NCI-H146 treated with DMSO at 0.1 percent for 48 hours (cell line): ENCODE data around the gene MARK3.
"Not testable (repeated sequence)": the region's sequence is repeated elsewhere in the genome, so short reads cannot be mapped to it uniquely, and the experiment has no call there.

Experiments
- DNase-seq: peaks from one replicate; lab custom pipeline; 2025; ENCODE audit not compliant: unreplicated experiment; lab: John Stamatoyannopoulos, UW

MARK3 gene

GRCh38 chr14:103385152-103385928, at the start of gene MARK3:
Gene MARK3, plus strand, starts transcription at chr14:103385415. Its CDS starts 615 bp downstream, at chr14:103386030.
- peak; percentile 97 for DNase-seq

DNA sequence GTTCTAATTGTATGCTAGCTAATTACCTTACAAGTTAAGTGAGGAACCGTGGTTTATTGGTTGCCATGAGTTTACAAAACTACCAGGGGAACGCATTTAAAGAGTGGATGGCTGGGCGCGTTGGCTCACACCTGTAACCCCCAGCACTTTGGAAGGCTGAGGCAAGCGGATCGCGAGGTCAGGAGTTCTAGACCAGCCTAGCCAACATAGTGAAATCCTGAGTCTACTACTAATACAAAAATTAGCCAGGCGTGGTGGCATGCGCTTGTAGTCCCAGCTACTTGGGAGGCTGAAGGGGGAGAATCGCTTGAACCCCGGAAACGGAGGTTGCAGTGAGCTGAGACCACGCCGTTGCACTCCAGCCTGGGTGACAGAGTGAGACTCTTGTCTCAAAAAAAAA, 49.0 kb upstream of the MARK3 start:
- no peak for DNase-seq

- no peak for DNase-seq
These were observed 47.4 kb upstream of the MARK3 start for GRCh38 chr14:103337794-103338193.

GRCh38 chr14:103339561-103339960, 45.7 kb upstream of the MARK3 start:
- DNase-seq = no peak

- no peak for DNase-seq
These were observed 44.6 kb upstream of the MARK3 start for GRCh38 chr14:103340480-103341212.

DNA sequence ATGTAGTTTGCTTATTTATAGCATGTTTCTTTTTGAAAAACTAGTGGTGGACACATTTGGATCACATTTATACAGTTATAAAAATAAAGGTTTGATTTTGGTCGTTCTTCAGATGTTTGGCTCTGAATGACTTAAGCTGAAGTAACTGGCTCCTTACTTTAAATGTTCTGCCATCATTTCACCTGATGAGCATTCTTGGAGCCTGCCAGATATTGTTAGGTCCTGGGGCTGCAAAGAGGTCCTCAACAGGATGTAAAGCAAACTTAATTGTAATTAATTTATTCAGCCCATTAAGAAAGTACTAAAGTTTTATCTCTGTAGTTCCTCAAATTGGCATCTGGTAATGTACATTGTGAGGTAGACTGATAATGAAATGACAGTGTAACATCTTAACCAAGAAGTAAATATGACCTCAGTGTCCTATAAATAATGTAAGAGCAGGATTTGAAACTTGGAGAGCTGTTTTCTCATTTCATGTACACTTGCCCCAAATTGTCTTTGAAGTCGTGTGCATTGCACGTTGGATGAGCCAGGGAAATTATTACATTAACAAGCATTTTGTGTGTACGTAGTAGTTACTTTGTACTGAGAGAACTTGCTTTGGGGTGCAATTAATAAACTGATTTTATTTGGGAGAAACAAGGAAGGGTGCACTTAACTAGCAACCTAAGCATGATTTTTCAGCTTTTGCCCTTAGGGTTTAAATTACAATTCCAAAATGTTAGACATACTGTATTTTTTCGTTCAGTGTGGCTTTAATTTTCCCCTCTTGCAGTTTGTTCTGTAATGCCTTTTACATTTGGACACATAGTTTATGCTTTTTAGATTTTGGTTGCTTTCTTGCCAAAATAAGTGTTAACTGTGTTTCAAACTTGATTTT, 43.7 kb upstream of the MARK3 start:
- no peak for DNase-seq

- DNase-seq = no peak
These were observed 41.9 kb upstream of the MARK3 start for GRCh38 chr14:103343164-103343879.

DNA sequence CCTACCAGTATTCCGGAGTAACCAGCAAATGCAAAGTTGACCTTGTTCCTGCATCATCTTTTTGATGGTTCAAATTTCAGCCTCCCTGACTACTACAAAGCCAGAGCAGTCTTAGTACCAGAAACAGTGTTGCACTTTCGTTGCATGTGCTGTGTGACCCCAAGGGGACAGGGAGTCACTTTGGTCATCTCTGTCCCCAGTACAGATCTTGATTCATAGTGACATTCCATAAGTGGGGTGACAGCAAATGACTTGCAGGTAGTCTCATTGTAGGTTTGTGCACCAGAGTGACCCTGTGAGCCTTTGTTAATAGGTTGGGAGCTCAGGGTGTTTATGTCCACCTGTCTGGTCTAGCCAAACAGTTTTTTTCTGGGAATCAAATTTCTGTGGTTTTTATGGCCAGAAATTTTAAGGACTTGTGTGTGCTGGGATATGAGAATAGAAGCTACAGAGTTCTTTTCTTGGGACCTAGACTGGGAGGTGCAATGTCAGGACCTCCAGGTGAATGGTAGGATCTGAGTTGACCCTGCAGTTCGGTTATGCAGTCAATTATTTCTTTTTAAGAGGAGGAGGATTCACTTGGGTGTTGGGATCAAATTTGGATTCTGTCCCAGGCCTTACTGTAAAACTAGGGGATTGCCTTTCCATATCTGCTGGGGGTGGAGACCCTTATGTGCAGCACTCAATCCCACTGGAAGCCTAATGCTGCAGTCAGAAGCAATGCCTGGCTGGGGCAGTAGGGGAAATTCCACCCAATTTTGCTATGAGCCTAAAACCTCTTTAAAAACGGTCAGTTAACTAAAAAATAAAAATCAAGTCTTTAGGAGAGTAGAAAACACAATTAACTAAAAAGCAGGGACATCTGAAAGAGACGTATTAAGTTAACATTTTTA, 41.1 kb upstream of the MARK3 start:
- no peak for DNase-seq

- no peak for DNase-seq
These were observed 38.9 kb upstream of the MARK3 start for GRCh38 chr14:103346286-103346685.

DNA sequence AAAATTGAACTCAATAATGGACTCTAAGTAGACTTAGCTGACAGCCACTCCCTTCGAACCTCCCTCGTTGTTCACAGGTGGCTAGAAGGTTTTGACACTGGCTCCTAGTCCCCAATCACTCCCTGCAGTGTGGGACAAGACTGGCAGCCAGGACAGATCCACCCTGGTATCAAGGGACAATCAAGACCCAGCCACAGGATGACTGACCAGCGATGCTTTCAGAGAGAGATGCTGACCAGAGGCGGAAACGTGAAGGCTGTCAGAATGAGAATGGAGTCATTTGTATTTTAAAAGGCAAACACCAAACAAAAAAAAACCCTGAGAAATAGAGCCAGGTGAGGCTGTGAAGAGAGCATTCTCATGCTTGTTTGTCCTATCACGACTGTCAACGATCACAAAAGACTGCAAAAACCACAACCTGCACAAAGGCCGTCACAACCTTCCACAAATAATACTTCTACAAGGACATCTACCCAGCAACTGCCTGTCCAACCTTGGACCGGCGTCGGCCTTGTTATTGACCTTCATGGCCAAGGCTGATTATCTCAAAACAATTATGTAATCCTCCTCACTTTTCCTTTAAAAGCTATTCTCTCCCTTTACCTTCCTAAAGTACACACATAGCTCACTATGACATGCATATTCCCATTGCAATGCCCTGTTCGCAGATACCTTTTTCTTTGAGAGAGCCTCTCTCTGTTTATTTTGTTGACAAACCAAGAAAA, 38.0 kb upstream of the MARK3 start:
- DNase-seq = no peak

DNA sequence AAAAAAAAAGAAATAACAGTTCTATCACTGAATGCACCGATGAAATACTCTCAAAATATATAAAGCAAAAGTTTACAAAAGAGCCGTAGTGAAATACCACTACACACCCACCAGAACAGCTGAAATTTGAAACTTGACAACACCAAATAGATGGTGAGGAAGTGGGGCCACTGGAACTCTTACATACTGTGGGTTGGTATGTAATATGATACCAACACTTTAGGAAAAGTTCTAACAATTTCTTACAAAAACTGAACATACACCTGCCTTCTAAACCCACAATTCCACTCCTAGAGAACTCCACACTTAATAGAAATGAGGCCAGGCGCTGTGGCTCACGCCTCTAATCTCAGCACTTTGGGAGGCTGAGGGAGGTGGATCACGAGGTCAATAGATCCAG, 37.1 kb upstream of the MARK3 start:
- no peak for DNase-seq

- DNase-seq = no peak
These were observed 35.2 kb upstream of the MARK3 start for GRCh38 chr14:103349982-103350381.

DNA sequence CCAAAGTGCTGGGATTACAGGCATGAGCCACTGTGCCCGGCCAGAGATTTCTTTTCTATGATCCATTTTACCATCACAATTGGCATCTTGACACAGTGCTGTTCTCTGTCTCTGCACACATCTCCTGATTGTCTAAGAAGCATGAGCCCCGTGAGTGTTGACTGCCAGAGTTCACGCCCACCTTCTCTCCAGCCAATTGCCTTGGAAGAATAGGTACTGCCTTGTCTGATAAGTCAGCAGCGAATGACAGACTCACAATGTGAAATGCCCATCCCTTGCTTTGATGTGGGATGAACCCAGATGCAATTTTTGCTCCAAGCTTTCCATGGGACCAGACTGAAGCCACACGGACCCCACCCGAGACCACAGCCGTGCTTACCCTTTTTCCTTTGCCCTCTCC, 31.9 kb upstream of the MARK3 start:
- no peak for DNase-seq

DNA sequence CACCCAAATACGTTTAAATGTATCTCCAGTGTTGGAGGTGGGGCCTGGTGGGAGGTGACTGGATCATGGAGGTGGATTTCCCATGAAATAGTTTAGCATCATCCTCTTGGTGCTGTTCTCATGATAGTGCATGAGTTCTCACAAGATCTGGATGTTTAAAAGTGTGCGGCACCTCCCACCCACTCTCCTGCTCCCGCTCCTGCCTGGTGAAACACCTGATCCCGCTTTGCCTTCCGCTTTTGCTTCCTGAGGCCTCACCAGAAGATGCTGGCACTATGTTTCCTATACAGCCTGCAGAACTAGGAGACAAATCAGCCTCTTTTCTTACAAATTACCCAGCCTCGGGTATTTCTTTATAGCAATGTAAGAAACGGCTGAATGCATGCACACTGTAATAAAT, 31.1 kb upstream of the MARK3 start:
- no peak for DNase-seq

- DNase-seq = no peak
These were observed 29.1 kb upstream of the MARK3 start for GRCh38 chr14:103356024-103356682.

- not testable (repeated sequence) for DNase-seq
These were observed 27.7 kb upstream of the MARK3 start for GRCh38 chr14:103357552-103357951.

- DNase-seq = no peak
These were observed 24.7 kb upstream of the MARK3 start for GRCh38 chr14:103360548-103360947.

- no peak for DNase-seq
These were observed 23.3 kb upstream of the MARK3 start for GRCh38 chr14:103361867-103362266.

- no peak for DNase-seq
These were observed 22.4 kb upstream of the MARK3 start for GRCh38 chr14:103362780-103363179.
